Measurements from ENCODE around the gene TLE6. TPM values are rescaled to one million over a fixed set of nuclear protein-coding genes. Genes with fewer than 3 reads are reported as not detected.

Gene TLE6
- total and polyA plus RNA-seq, 10 donors: 0.60 to 4.1 (median 2.0) TPM

- no peak for DNase-seq
- intact Hi-C loops (cut with DNase I; ENCODE audit: low total_unique reads): loop anchor here (10.0 kb wide), 1 partner anchor 59 kb away; the partner anchor contains the start of gene TLE6
- H3K4me1 ChIP-seq: peaks cover 7 to 56% (median 30%) of the 10 kb centered on the region in 6 donors
- H3K9me3 ChIP-seq: no peaks in the 10 kb centered on the region
- WGBS, 5 donors: 84 to 92% (median 87%) methylated on average over 11 of the region's 11 CpGs
- TF ChIP-seq POLR2AphosphoS5 (IDR thresholded peaks at IDR 0.05) (no peak), CTCF (IDR thresholded peaks at IDR 0.05 in 8 of 11, conservative IDR thresholded peaks at IDR 0.05 in 3 of 11) (no peak), POLR2A (IDR thresholded peaks at IDR 0.05) (no peak)
- H3K4me3 ChIP-seq: no peak overlapping the region
- H3K27ac ChIP-seq: peak overlapping the region in 2 of 8 donors; percentile 87 to 93
- H3K36me3 ChIP-seq: no peaks in the 10 kb centered on the region
- peaks cover 0 to 17% (median 3%) of the 10 kb centered on the region in 7 donors for H3K27me3 ChIP-seq (replicated peaks in 1 of 7)
These were observed 56.4 kb downstream of the TLE6 start for GRCh38 chr19:3033595-3034405.

- Histone ChIP-seq H3K4me3 (no peak overlapping the region), H3K27me3 (replicated peaks in 1 of 7) (peaks cover 0 to 14% (median 3%) of the 10 kb centered on the region in 7 donors), H3K36me3 (no peaks in the 10 kb centered on the region), H3K9me3 (no peaks in the 10 kb centered on the region), H3K27ac (peak overlapping the region in 2 of 8 donors; percentile 87 to 93), H3K4me1 (peaks cover 7 to 54% (median 29%) of the 10 kb centered on the region in 6 donors)
- TF ChIP-seq POLR2AphosphoS5 (IDR thresholded peaks at IDR 0.05): no peak
- no peak for TF ChIP-seq POLR2A (IDR thresholded peaks at IDR 0.05)
- no peak for TF ChIP-seq CTCF (IDR thresholded peaks at IDR 0.05 in 8 of 11, conservative IDR thresholded peaks at IDR 0.05 in 3 of 11)
- intact Hi-C loops (cut with DNase I; ENCODE audit: low total_unique reads): loop anchor here (10.0 kb wide), 1 partner anchor 60 kb away; the partner anchor contains the start of gene TLE6
- no peak for DNase-seq
These were observed 57.0 kb downstream of the TLE6 start for GRCh38 chr19:3034406-3034655.

- intact Hi-C loops (cut with DNase I; ENCODE audit: low total_unique reads): loop anchor here (10.0 kb wide), 1 partner anchor 60 kb away; the partner anchor contains the start of gene TLE6
These were observed 57.5 kb downstream of the TLE6 start for GRCh38 chr19:3034656-3035541.

More at GRCh38 chr19:3034656-3035541, 57.5 kb downstream of the TLE6 start:
- Histone ChIP-seq H3K4me1 (peaks cover 7 to 48% (median 24%) of the 10 kb centered on the region in 6 donors), H3K27ac (peak overlapping the region; percentile 74 to 95 (median 91)), H3K27me3 (replicated peaks in 1 of 7) (peaks cover 0 to 8% (median 0%) of the 10 kb centered on the region in 7 donors), H3K36me3 (no peaks in the 10 kb centered on the region), H3K9me3 (no peaks in the 10 kb centered on the region), H3K4me3 (peak overlapping the region; percentile 44 to 87 (median 58))
- TF ChIP-seq CTCF (IDR thresholded peaks at IDR 0.05 in 8 of 11, conservative IDR thresholded peaks at IDR 0.05 in 3 of 11) (no peak), POLR2A (IDR thresholded peaks at IDR 0.05) (no peak), POLR2AphosphoS5 (IDR thresholded peaks at IDR 0.05) (no peak)
- peak; percentile 84 for DNase-seq
- 12 to 16% (median 14%) methylated on average over 25 to 28 of the region's 28 CpGs for WGBS, 5 donors
